Right cardiac atrium (tissue), 5 donors: ENCODE results near the gene TOM1. TPM values are rescaled to one million over a fixed set of nuclear protein-coding genes. Genes with fewer than 3 reads are reported as not detected.

Source experiments
- ATAC-seq, 2 donors: fragments of 200-7000 bp; cut with Tn5 transposase; one replicate each; pipeline versions ENCODE4 v1.8.0 to v1.9.1; 2020; ENCODE audit warnings: moderate library complexity in 2 of 2, mild to moderate bottlenecking in 1 of 2
- DNase-seq, 3 donors: peaks; one replicate each; pipeline ENCODE4 v3.0.0-alpha.2; 2020
- H3K27ac ChIP-seq: one replicate; pipeline ENCODE4 v1.5.1; 2013; ENCODE audit warnings: mild to moderate bottlenecking, low read length, control low read depth, moderate library complexity
- H3K27me3 ChIP-seq: one replicate; pipeline ENCODE4 v1.6.1; 2013; ENCODE audit not compliant: control insufficient read depth, insufficient read depth
- H3K4me1 ChIP-seq: one replicate; pipeline ENCODE4 v1.6.1; 2013; ENCODE audit warnings: low read length; ENCODE audit not compliant: control insufficient read depth, insufficient read depth
- H3K4me3 ChIP-seq: one replicate; pipeline ENCODE4 v1.5.1; 2013; ENCODE audit warnings: low read length, control low read depth
- H3K9me3 ChIP-seq: one replicate; pipeline ENCODE4 v1.6.1; 2013; ENCODE audit warnings: low read length; ENCODE audit not compliant: control insufficient read depth
- WGBS: extraction: QIAGEN DNeasy Blood & Tissue Kit; methylation state at CpG from one replicate; pipeline ENCODE4 v1.1.7; 2013; 5-methylcytosine and 5-hydroxymethylcytosine counted together
- intact Hi-C, 4 donors: fragments of 100-400 bp; cut with DNase I; formaldehyde crosslinking; loops; one replicate each; pipeline versions ENCODE4 v1.11.0 to v1.14.0; 2022 to 2023
- polyA plus RNA-seq: library from polyadenylated mRNA; stranded (reverse); fragments of 200-250 nt; gene quantifications from one replicate; pipeline ENCODE4 v1.2.3, GENCODE V29; 2013
- total RNA-seq, 4 donors: library from RNA; stranded (reverse); fragmentation: NEBNext Ultra II Directional; extraction: Animal tissue kit (Norgen Biotek cat#: 25700); gene quantifications; one replicate each; pipeline ENCODE4 v1.2.1, GENCODE V29; 2021
- donor health status: healthy with polysubstance abuse.
- donor health status: DM: no; HTN: yes; CAD: no.
- donor health status: DM: no; HTN: no; CAD: no.
- donor health status: DM: no; HTN: yes; CAD: no; lungs with severe emphysema.
- donor health status: DM: yes; HTN: yes; CAD: no.

Gene TOM1
- total and polyA plus RNA-seq, 5 donors = 54.0 to 75.9 (median 55.9) TPM

- H3K9me3 ChIP-seq = no peaks in the 10 kb centered on the region
- DNase-seq = no peak
- no peaks in the 10 kb centered on the region for H3K27me3 ChIP-seq
- H3K27ac ChIP-seq = no peak overlapping the region
- no peaks in the 10 kb centered on the region for H3K4me1 ChIP-seq
- WGBS = 94% methylated on average over 5 of the region's 5 CpGs
- ATAC-seq = no peak
- intact Hi-C loops = no loop called here
- no peak overlapping the region for H3K4me3 ChIP-seq
Observed at GRCh38 chr22:35325209-35325608, 25.5 kb downstream of the TOM1 start.

DNA sequence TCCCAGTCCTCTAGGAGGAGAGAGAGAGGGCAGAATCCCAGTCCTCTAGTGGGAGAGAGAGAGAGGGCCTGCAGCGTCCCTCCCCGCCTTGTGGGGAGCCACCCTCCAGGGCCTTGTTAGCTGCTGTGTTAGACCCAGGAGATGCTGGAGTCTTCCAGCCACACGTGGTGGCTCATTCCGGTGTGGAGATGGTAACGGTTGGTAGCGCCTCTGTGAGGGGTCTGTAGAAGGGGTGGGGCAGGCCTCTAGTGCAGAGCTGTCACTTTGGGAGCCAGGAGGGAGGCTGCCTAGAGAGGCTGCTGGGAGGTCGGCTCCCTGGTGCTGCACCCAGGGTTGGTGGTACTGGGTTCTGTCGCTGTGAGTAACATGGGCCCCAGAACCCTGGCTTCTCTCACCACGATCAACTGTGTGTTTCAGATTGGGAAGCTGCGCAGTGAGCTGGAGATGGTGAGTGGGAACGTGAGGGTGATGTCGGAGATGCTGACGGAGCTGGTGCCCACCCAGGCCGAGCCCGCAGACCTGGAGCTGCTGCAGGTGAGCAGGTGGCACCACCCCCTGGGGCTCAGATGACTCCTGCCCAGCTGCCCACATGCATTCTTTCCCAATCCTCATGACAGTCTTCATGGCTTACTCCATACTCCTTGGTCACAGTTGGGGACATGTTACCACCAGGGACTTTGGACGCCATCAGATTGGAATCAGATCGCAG is 27.3 kb downstream of the TOM1 start:
- Histone ChIP-seq H3K27me3 (no peaks in the 10 kb centered on the region), H3K4me1 (no peaks in the 10 kb centered on the region), H3K9me3 (no peaks in the 10 kb centered on the region), H3K4me3 (no peak overlapping the region), H3K27ac (no peak overlapping the region)
- DNase-seq = peak in 1 of 3 donors; percentile 37
- 94% methylated on average over 17 of the region's 17 CpGs for WGBS
- intact Hi-C loops = no loop called here
- no peak for ATAC-seq

DNA sequence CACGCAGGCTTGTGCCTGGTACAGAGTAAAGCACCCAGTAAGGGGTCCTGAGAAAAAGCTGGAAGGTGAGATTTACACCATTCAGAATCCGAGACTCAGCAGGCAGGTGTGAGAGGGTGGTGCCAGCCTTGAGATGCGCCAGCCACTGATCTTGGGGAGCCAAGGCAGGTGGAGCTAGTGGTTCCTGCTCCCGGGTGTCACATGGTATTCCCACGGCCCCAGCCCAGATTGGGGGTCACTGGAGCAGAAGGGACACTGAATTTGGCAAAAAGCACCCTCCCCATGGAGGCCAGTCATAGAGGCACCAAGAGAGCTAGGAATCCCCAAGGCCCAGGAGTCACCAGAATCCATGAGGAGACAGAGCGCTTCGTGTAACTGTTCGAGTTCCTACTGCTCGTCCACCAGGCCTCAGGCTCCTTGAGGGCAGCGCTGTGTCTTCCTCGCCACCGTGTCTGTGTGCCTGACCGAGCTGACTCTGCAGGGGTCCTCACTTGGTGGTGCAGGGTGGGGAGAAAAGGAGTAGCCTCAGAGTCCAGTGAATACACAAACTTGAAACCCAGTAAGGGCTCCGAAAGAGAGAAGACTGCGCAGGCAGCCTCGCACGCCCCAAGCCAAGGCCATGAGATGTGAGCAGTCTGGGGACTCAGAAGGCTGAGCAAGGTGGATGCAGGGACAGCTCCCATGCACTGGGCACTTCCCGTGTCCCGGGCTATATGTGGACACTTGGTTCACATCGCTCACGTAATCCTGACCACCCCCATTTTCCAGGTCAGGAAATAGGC is 28.2 kb downstream of the TOM1 start:
- ATAC-seq (peak in 1 of 2 donors; percentile 3), DNase-seq (peak in 2 of 3 donors; percentile 49 to 52)
- H3K4me3 ChIP-seq = no peak overlapping the region
- H3K9me3 ChIP-seq = no peaks in the 10 kb centered on the region
- H3K27me3 ChIP-seq = no peaks in the 10 kb centered on the region
- intact Hi-C loops = no loop called here
- no peak overlapping the region for H3K27ac ChIP-seq
- no peaks in the 10 kb centered on the region for H3K4me1 ChIP-seq
- 94% methylated on average over 21 of the region's 21 CpGs for WGBS

- WGBS = 81% methylated on average over 15 of the region's 15 CpGs
- peak; percentile 19 to 63 for ATAC-seq
- no peaks in the 10 kb centered on the region for H3K4me1 ChIP-seq
- DNase-seq = peak in 2 of 3 donors; percentile 72 to 74
- no peaks in the 10 kb centered on the region for H3K9me3 ChIP-seq
- H3K27me3 ChIP-seq = no peaks in the 10 kb centered on the region
- no peak overlapping the region for H3K27ac ChIP-seq
- no peak overlapping the region for H3K4me3 ChIP-seq
- intact Hi-C loops = no loop called here
Observed at GRCh38 chr22:35328472-35328885, 28.8 kb downstream of the TOM1 start.

DNA sequence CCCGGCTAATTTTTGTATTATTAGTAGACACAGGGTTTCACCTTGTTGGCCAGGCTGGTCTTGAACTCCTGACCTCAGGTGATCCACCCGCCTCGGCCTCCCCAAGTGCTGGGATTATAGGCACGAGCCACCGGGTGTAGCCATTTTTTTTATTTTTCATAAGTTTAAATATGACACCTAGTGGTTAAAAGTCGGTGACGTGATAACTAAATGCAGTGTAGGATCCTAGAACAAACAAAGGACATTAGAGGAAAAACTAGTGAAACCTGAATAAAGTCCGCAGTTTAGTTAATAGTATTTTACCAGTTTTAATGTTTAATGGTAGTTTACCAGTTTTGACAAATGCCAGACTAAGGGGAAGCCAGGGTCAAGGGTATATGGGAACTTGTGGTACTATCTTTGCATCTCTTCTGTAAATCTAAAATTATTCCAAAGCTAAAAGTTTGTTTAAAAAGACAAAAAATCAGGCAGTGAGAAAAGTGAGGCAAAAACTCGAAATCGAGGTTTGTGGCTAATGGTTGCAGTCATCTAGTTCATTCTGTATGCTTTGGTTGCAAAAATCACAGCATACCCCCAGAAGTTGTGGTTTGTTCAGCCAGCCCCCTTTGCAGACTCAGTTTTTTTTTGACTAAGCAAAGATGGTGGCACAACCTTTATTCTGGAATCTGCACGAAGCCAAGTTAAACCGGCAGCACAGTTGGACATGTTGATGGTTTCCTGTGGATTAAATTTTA is 29.6 kb downstream of the TOM1 start:
- Histone ChIP-seq H3K4me1 (no peaks in the 10 kb centered on the region), H3K4me3 (no peak overlapping the region), H3K27me3 (no peaks in the 10 kb centered on the region), H3K9me3 (no peaks in the 10 kb centered on the region), H3K27ac (no peak overlapping the region)
- intact Hi-C loops = no loop called here
- 81% methylated on average over 12 of the region's 12 CpGs for WGBS
- ATAC-seq = no peak
- no peak for DNase-seq

DNA sequence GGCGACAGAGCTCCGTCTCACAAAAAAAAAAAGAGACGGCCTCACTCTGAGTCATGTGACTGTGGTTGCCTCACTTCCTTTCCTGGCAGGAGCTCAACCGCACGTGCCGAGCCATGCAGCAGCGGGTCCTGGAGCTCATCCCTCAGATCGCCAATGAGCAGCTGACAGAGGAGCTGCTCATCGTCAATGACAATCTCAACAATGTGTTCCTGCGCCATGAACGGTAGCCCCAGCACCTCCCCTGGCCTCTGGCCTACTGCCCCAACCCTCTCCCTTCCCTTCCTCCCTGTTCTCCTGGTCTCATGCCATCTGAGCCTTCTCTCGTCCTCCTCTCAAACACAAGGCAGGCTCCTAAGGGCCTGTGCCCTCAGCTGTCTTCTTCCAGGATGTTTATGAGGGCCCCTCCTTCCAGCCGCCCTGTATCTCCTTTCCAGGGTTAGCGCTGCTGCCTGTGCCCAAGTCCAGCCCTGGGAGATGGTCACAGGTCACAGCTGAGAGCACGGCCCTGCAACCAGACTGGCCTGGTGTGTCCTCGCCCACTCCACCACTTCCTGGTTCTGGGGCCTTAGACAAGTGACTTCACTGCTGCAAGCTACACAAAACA is 30.7 kb downstream of the TOM1 start:
- Histone ChIP-seq H3K4me1 (no peaks in the 10 kb centered on the region), H3K9me3 (no peaks in the 10 kb centered on the region), H3K4me3 (no peak overlapping the region), H3K27me3 (no peaks in the 10 kb centered on the region), H3K27ac (peak overlapping the region; percentile 61)
- intact Hi-C loops = no loop called here
- ATAC-seq = peak; percentile 70 to 71
- DNase-seq = peak; percentile 85 to 94 (median 93)
- WGBS = 23% methylated on average over 16 of the region's 16 CpGs

- DNase-seq (no peak), ATAC-seq (no peak)
- WGBS = 66% methylated on average over 6 of the region's 6 CpGs
- Histone ChIP-seq H3K9me3 (no peaks in the 10 kb centered on the region), H3K27me3 (no peaks in the 10 kb centered on the region), H3K4me3 (no peak overlapping the region), H3K27ac (peak overlapping the region; percentile 65), H3K4me1 (no peaks in the 10 kb centered on the region)
- intact Hi-C loops = no loop called here
Observed at GRCh38 chr22:35332278-35332677, 32.6 kb downstream of the TOM1 start.

GRCh38 chr22:35333220-35333619 is 33.5 kb downstream of the TOM1 start:
- no peak for ATAC-seq
- Histone ChIP-seq H3K27ac (no peak overlapping the region), H3K4me3 (no peak overlapping the region), H3K4me1 (no peaks in the 10 kb centered on the region), H3K27me3 (no peaks in the 10 kb centered on the region), H3K9me3 (no peaks in the 10 kb centered on the region)
- 91% methylated on average over 7 of the region's 7 CpGs for WGBS
- peak in 2 of 3 donors; percentile 12 to 23 for DNase-seq
- intact Hi-C loops = no loop called here

- Histone ChIP-seq H3K4me3 (no peak overlapping the region), H3K27me3 (no peaks in the 10 kb centered on the region), H3K4me1 (no peaks in the 10 kb centered on the region), H3K9me3 (no peaks in the 10 kb centered on the region), H3K27ac (no peak overlapping the region)
- intact Hi-C loops = no loop called here
- ATAC-seq (no peak), DNase-seq (peak in 2 of 3 donors; percentile 30 to 40)
- 67% methylated on average over 9 of the region's 9 CpGs for WGBS
Observed at GRCh38 chr22:35334004-35334403, 34.3 kb downstream of the TOM1 start.

GRCh38 chr22:35335468-35335867 is 35.8 kb downstream of the TOM1 start:
- Histone ChIP-seq H3K4me1 (no peaks in the 10 kb centered on the region), H3K27me3 (no peaks in the 10 kb centered on the region), H3K4me3 (no peak overlapping the region), H3K9me3 (no peaks in the 10 kb centered on the region), H3K27ac (no peak overlapping the region)
- ATAC-seq (peak in 1 of 2 donors; percentile 2), DNase-seq (peak; percentile 10 to 58 (median 33))
- intact Hi-C loops = no loop called here
- WGBS = 78% methylated on average over 7 of the region's 7 CpGs
